Neural progenitor cell (in vitro differentiated cells): ENCODE data around the gene MSI2. TPM values are rescaled to one million over a fixed set of nuclear protein-coding genes. Genes with fewer than 3 reads are reported as not detected.

Experiments used
- DNase-seq: peaks from one replicate; pipeline ENCODE4 v3.0.0-alpha.2; 2016; ENCODE audit warnings: low spot score
- H2AFZ ChIP-seq: fragments of 200-600 bp; sonication (generic); replicated peaks from 2 replicates; pipeline ENCODE4 v1.6.1; 2016; ENCODE audit warnings: antibody characterized with exemption
- H3F3A ChIP-seq: fragments of 200-600 bp; sonication (generic); 2 replicates; pipeline ENCODE4 v1.6.1; 2016; ENCODE audit warnings: antibody characterized with exemption, low read depth
- H3K27ac ChIP-seq: fragments of 200-600 bp; sonication (generic); 2 replicates; pipeline ENCODE4 v1.5.1; 2016; ENCODE audit warnings: mild to moderate bottlenecking
- H3K27me3 ChIP-seq: fragments of 200-600 bp; sonication (generic); 2 replicates; pipeline ENCODE4 v1.6.1; 2016; ENCODE audit warnings: mild to moderate bottlenecking, moderate library complexity
- H3K36me3 ChIP-seq: fragments of 200-600 bp; sonication (generic); 2 replicates; pipeline ENCODE4 v1.5.1; 2016
- H3K4me1 ChIP-seq: fragments of 200-600 bp; sonication (generic); 2 replicates; pipeline ENCODE4 v1.6.1; 2016; ENCODE audit warnings: mixed run types
- H3K4me2 ChIP-seq: fragments of 200-600 bp; sonication (generic); 2 replicates; pipeline ENCODE4 v1.6.1; 2016
- H3K4me3 ChIP-seq: fragments of 200-600 bp; sonication (generic); 2 replicates; pipeline ENCODE4 v1.5.1; 2016
- H3K79me2 ChIP-seq: fragments of 200-600 bp; sonication (generic); 2 replicates; pipeline ENCODE4 v1.6.1; 2016; ENCODE audit warnings: low read depth
- H3K9ac ChIP-seq: fragments of 200-600 bp; sonication (generic); 2 replicates; pipeline ENCODE4 v1.6.1; 2016
- H3K9me3 ChIP-seq: fragments of 200-600 bp; sonication (generic); 2 replicates; pipeline ENCODE4 v1.5.1; 2016; ENCODE audit warnings: low read depth
- H4K20me1 ChIP-seq: fragments of 200-600 bp; sonication (generic); 2 replicates; pipeline ENCODE4 v1.6.1; 2016; ENCODE audit warnings: low read depth
- H3K27ac Mint-ChIP-seq: 3 replicates; pipeline ENCODE4 v1.8.0; 2021; ENCODE audit warnings: mixed read lengths
- H3K27me3 Mint-ChIP-seq: 2 replicates; pipeline ENCODE4 v1.8.0; 2022; ENCODE audit warnings: low read depth, mild to moderate bottlenecking, inconsistent platforms, moderate library complexity, mixed read lengths; ENCODE audit not compliant: insufficient read depth
- H3K36me3 Mint-ChIP-seq: 3 replicates; pipeline ENCODE4 v1.8.0; 2021; ENCODE audit warnings: mixed read lengths
- H3K4me1 Mint-ChIP-seq: 3 replicates; pipeline ENCODE4 v1.8.0; 2021; ENCODE audit warnings: mixed read lengths
- H3K4me3 Mint-ChIP-seq: 3 replicates; pipeline ENCODE4 v1.8.0; 2021; ENCODE audit warnings: mild to moderate bottlenecking, moderate library complexity, mixed read lengths
- H3K9me3 Mint-ChIP-seq: 3 replicates; pipeline ENCODE4 v1.8.0; 2020; ENCODE audit warnings: mixed read lengths
- CTCF ChIP-seq: fragments of 200-600 bp; sonication (generic); IDR thresholded peaks from 2 replicates; pipeline ENCODE4 v1.5.1; 2017; ENCODE audit warnings: antibody characterized with exemption, mild to moderate bottlenecking
- EZH2 ChIP-seq: fragments of 200-600 bp; sonication (generic); IDR thresholded peaks from 2 replicates; pipeline ENCODE4 v1.6.1; 2017; ENCODE audit warnings: antibody characterized with exemption, mild to moderate bottlenecking, moderate library complexity
- EZH2phosphoT487 ChIP-seq: fragments of 200-600 bp; sonication (generic); IDR thresholded peaks from 2 replicates; pipeline ENCODE4 v1.6.1; 2017; ENCODE audit warnings: antibody characterized with exemption
- total RNA-seq: library from RNA; depleted of rRNA; stranded (reverse); fragments of >200 nt; gene quantifications from 2 replicates; pipeline ENCODE4 v1.2.3, GENCODE V29; 2015; ENCODE audit warnings: low replicate concordance

The MSI2 gene
- total RNA-seq, 1 donor from 2014 or later, result 96.9 TPM

GRCh38 chr17:57602896-57603295 lies 346.6 kb downstream of the MSI2 start:
- peaks cover 8% of the 10 kb centered on the region for H3K27me3 Mint-ChIP-seq
- H3K9me3 Mint-ChIP-seq, result no peaks in the 10 kb centered on the region
- H3K79me2 ChIP-seq, result peaks cover 4% of the 10 kb centered on the region
- no peaks in the 10 kb centered on the region for H3K27me3 ChIP-seq
- peaks cover 38% of the 10 kb centered on the region for H3K4me1 ChIP-seq
- H3K27ac Mint-ChIP-seq, result no peak overlapping the region
- H3K27ac ChIP-seq, result no peak overlapping the region
- peaks cover 9% of the 10 kb centered on the region for H3F3A ChIP-seq
- no peaks in the 10 kb centered on the region for H3K9me3 ChIP-seq
- H4K20me1 ChIP-seq, result peaks cover 44% of the 10 kb centered on the region
- no peak overlapping the region for H3K9ac ChIP-seq
- TF ChIP-seq CTCF, result no peak
- TF ChIP-seq EZH2phosphoT487, result no peak
- TF ChIP-seq EZH2, result no peak
- no peak overlapping the region for H3K4me3 Mint-ChIP-seq
- H3K36me3 ChIP-seq, result no peaks in the 10 kb centered on the region
- no peak overlapping the region for H2AFZ ChIP-seq
- H3K4me3 ChIP-seq, result no peak overlapping the region
- no peak for DNase-seq
- H3K36me3 Mint-ChIP-seq, result peaks cover 38% of the 10 kb centered on the region
- no peak overlapping the region for H3K4me2 ChIP-seq
- H3K4me1 Mint-ChIP-seq, result peaks cover 66% of the 10 kb centered on the region

DNA sequence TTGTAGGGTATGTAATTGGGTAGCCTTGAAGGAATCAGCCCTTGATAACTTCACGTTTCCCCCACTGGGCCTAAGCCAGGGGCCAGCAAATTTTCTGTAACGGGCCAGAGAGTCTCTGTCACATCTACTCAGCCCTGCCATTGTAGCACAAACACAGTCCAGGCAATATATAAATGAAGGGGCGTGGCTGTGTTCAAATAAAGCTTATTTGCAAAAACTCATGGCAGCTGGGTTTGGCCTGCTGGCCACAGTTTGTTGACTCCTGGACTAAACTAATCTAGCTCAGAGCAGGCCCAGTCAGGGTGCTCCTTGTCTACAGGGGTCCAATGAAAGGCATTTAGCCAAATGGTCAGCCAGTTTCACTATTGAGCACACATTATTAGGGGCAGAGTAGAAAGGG lies 347.2 kb downstream of the MSI2 start:
- Histone ChIP-seq H4K20me1 (peaks cover 51% of the 10 kb centered on the region), H2AFZ (no peak overlapping the region), H3K9ac (no peak overlapping the region), H3K4me2 (no peak overlapping the region), H3F3A (peaks cover 9% of the 10 kb centered on the region), H3K4me1 (peaks cover 38% of the 10 kb centered on the region), H3K4me3 (no peak overlapping the region), H3K9me3 (no peaks in the 10 kb centered on the region), H3K27ac (no peak overlapping the region), H3K27me3 (no peaks in the 10 kb centered on the region), H3K79me2 (peaks cover 3% of the 10 kb centered on the region), H3K36me3 (no peaks in the 10 kb centered on the region)
- Mint-ChIP-seq H3K27me3 (peaks cover 8% of the 10 kb centered on the region), H3K9me3 (no peaks in the 10 kb centered on the region), H3K4me1 (peaks cover 64% of the 10 kb centered on the region), H3K36me3 (peaks cover 37% of the 10 kb centered on the region), H3K4me3 (no peak overlapping the region), H3K27ac (peak overlapping the region; percentile 37)
- no peak for DNase-seq
- TF ChIP-seq CTCF, result no peak

GRCh38 chr17:57603978-57604377 lies 347.7 kb downstream of the MSI2 start:
- Mint-ChIP-seq H3K4me3 (no peak overlapping the region), H3K27me3 (peaks cover 8% of the 10 kb centered on the region), H3K4me1 (peaks cover 65% of the 10 kb centered on the region), H3K9me3 (no peaks in the 10 kb centered on the region), H3K36me3 (peaks cover 39% of the 10 kb centered on the region), H3K27ac (peak overlapping the region; percentile 37)
- Histone ChIP-seq H3K9ac (no peak overlapping the region), H3K4me2 (no peak overlapping the region), H3K4me3 (no peak overlapping the region), H3K27me3 (no peaks in the 10 kb centered on the region), H4K20me1 (peaks cover 55% of the 10 kb centered on the region), H3K36me3 (no peaks in the 10 kb centered on the region), H3K27ac (no peak overlapping the region), H3K4me1 (peaks cover 42% of the 10 kb centered on the region), H2AFZ (no peak overlapping the region), H3F3A (peaks cover 9% of the 10 kb centered on the region), H3K9me3 (no peaks in the 10 kb centered on the region), H3K79me2 (no peaks in the 10 kb centered on the region)
- TF ChIP-seq EZH2 (no peak), CTCF (no peak), EZH2phosphoT487 (no peak)
- no peak for DNase-seq
